ENCODE data around the gene TMEM97. TPM values are rescaled to one million over a fixed set of nuclear protein-coding genes. Genes with fewer than 3 reads are reported as not detected.
A peak's percentile ranks its signal among the peaks of the same experiment; 100 is the strongest.

Gene TMEM97
- total RNA-seq, 1 donor from 2014 or later: 237 TPM

GRCh38 chr17:28365487-28365886 lies 46.5 kb downstream of the TMEM97 start:
- no peak for DNase-seq (ENCODE audit: low spot score)

- no peak for DNase-seq (ENCODE audit: low spot score)
Observed at GRCh38 chr17:28366605-28367004, 47.6 kb downstream of the TMEM97 start.

GRCh38 chr17:28367641-28368305 lies 48.8 kb downstream of the TMEM97 start:
- DNase-seq (ENCODE audit: low spot score): no peak

GRCh38 chr17:28368306-28368831 lies 49.4 kb downstream of the TMEM97 start:
- DNase-seq (ENCODE audit: low spot score): no peak

GRCh38 chr17:28368915-28369683 lies 50.1 kb downstream of the TMEM97 start:
- DNase-seq (ENCODE audit: low spot score): no peak

- no peak for DNase-seq (ENCODE audit: low spot score)
Observed at GRCh38 chr17:28369684-28370034, 50.7 kb downstream of the TMEM97 start.

- no peak for DNase-seq (ENCODE audit: low spot score)
Observed at GRCh38 chr17:28370035-28370743, 51.2 kb downstream of the TMEM97 start, which contains the start of gene VTN. Gene VTN (minus strand): TSS chr17:28370307. CDS start chr17:28370203, 104 bp downstream.

- no peak for DNase-seq (ENCODE audit: low spot score)
Observed at GRCh38 chr17:28370744-28371103, 51.7 kb downstream of the TMEM97 start.

- DNase-seq (ENCODE audit: low spot score): peak; percentile 89
Observed at GRCh38 chr17:28371245-28372202, 52.5 kb downstream of the TMEM97 start, which contains the start of gene SARM1. Gene SARM1 (plus strand): TSS chr17:28371694. CDS start chr17:28372033, 339 bp downstream.

GRCh38 chr17:28372203-28372944 lies 53.4 kb downstream of the TMEM97 start:
- no peak for DNase-seq (ENCODE audit: low spot score)

- no peak for DNase-seq (ENCODE audit: low spot score)
Observed at GRCh38 chr17:28372945-28373274, 53.9 kb downstream of the TMEM97 start.

Other genes starting within 250 kb of the TMEM97 start
- 48.8 TPM for gene IFT20, start 16.3 kb downstream of the TMEM97 start, total RNA-seq
- 55.1 TPM for gene TNFAIP1, start 16.6 kb downstream of the TMEM97 start, total RNA-seq
- gene POLDIP2, start 38.3 kb downstream of the TMEM97 start, total RNA-seq: 74.6 TPM
- gene SEBOX, start 46.0 kb downstream of the TMEM97 start, total RNA-seq: not detected
- gene VTN, start 51.1 kb downstream of the TMEM97 start, total RNA-seq: 1.0 TPM
- gene SARM1, start 52.5 kb downstream of the TMEM97 start, total RNA-seq: 34.7 TPM
- gene SLC46A1, start 87.0 kb downstream of the TMEM97 start, total RNA-seq: 15.4 TPM
- 0.62 TPM for gene SLC13A2, start 154.4 kb downstream of the TMEM97 start, total RNA-seq
- 1.5 TPM for gene FOXN1, start 187.1 kb downstream of the TMEM97 start, total RNA-seq
- gene UNC119, start 233.4 kb downstream of the TMEM97 start, total RNA-seq: 37.5 TPM